ENCODE data around the gene NATD1. TPM values are rescaled to one million over a fixed set of nuclear protein-coding genes. Genes with fewer than 3 reads are reported as not detected.

Gene NATD1
- total RNA-seq, 1 experiment from 2014 or later, result 7.3 TPM

GRCh38 chr17:21282231-21282630 lies 29.0 kb upstream of the NATD1 start:
- Mint-ChIP-seq H3K36me3 (ENCODE audit: insufficient read depth in 1 of 3, low read depth in 3 of 3) (peaks cover 0 to 4% (median 0%) of the 10 kb centered on the region in 3 experiments; a peak in 3 of 7 replicates), H3K9me3 (no peaks in the 10 kb centered on the region; a peak in 2 of 5 replicates), H3K4me1 (peaks cover 22 to 23% of the 10 kb centered on the region in 2 experiments), H3K27me3 (ENCODE audit: low read depth) (peaks cover 57% of the 10 kb centered on the region), H3K4me3 (no peak overlapping the region), H3K27ac (no peak overlapping the region)
- no peak overlapping the region for H2BK15ac ChIP-seq (ENCODE audit: low read depth, low read length)
- H3K4ac ChIP-seq (ENCODE audit: low read depth, low read length), result no peak overlapping the region
- H3T11ph ChIP-seq (ENCODE audit: low read length), result no peak overlapping the region
- no peaks in the 10 kb centered on the region for H3K9me3 ChIP-seq (ENCODE audit: control insufficient read depth, low read depth, low read length)
- H2AFZ ChIP-seq (ENCODE audit: low read length), result no peak overlapping the region
- no peak overlapping the region for H3K14ac ChIP-seq (ENCODE audit: insufficient read depth, low read length)
- H4K8ac ChIP-seq (replicated peaks; ENCODE audit: insufficient read length, low read depth, low read length), result no peak overlapping the region
- H3K27me3 ChIP-seq (ENCODE audit: insufficient read depth, low read length), result peaks cover 7% of the 10 kb centered on the region; the same call in 1 of the 2 replicates
- peaks cover 15% of the 10 kb centered on the region for H3K23me2 ChIP-seq (ENCODE audit: insufficient read length, low read depth, low read length, poor library complexity, severe bottlenecking)
- H2BK20ac ChIP-seq (ENCODE audit: low read depth, low read length, poor library complexity, severe bottlenecking), result no peak overlapping the region
- no peak overlapping the region for H3K23ac ChIP-seq (ENCODE audit: insufficient read length, low read depth, low read length)
- no peak for DNase-seq
- no peak overlapping the region for H3K56ac ChIP-seq (ENCODE audit: insufficient read length, low read depth, low read length)
- no peak overlapping the region for H4K91ac ChIP-seq (ENCODE audit: insufficient read length, low read depth, low read length)
- no peak overlapping the region for H3K27ac ChIP-seq (ENCODE audit: insufficient read length, low read depth, low read length)
- H3K9ac ChIP-seq (ENCODE audit: extremely low read depth, insufficient read length, low read length), result no peak overlapping the region
- no peak overlapping the region for H2BK12ac ChIP-seq (ENCODE audit: insufficient read length, low read depth, low read length)
- H4K20me1 ChIP-seq (ENCODE audit: control insufficient read depth, insufficient read depth, insufficient read length), result no peaks in the 10 kb centered on the region
- WGBS (ENCODE audit: extremely low coverage, insufficient read length, low lambda C conversion rate), result no CpG with 5 or more reads among the region's 5 CpGs
- H3K4me2 ChIP-seq (ENCODE audit: insufficient read depth, insufficient read length, low read length), result no peak overlapping the region
- no peak overlapping the region for H4K5ac ChIP-seq (ENCODE audit: insufficient read length, low read depth, low read length)
- H3K79me1 ChIP-seq (ENCODE audit: insufficient read depth, low read depth, low read length, poor library complexity, severe bottlenecking), result no peaks in the 10 kb centered on the region
- H2BK5ac ChIP-seq (ENCODE audit: insufficient read length, low read length), result no peak overlapping the region
- 0 out of 2 replicates have a peak, but pooled peaks cover 1% of the 10 kb centered on the region for H3K4me1 ChIP-seq (ENCODE audit: insufficient read depth, low read length)
- no peak overlapping the region for H3K18ac ChIP-seq (ENCODE audit: insufficient read length, low read depth, low read length)
- no peak overlapping the region for H2AK5ac ChIP-seq (ENCODE audit: insufficient read length, low read length)
- no peak overlapping the region for H2BK120ac ChIP-seq (ENCODE audit: low read depth, low read length, poor library complexity, severe bottlenecking)
- TF ChIP-seq CTCF (conservative IDR thresholded peaks at IDR 0.05), result no peak
- H3K79me2 ChIP-seq (ENCODE audit: insufficient read depth, low read length), result no peaks in the 10 kb centered on the region; the same call in 1 of the 2 replicates
